Measurements from ENCODE around the gene OPN4.
"Not testable (repeated sequence)": the region's sequence is repeated elsewhere in the genome, so short reads cannot be mapped to it uniquely, and the experiment has no call there.

The OPN4 gene

DNA sequence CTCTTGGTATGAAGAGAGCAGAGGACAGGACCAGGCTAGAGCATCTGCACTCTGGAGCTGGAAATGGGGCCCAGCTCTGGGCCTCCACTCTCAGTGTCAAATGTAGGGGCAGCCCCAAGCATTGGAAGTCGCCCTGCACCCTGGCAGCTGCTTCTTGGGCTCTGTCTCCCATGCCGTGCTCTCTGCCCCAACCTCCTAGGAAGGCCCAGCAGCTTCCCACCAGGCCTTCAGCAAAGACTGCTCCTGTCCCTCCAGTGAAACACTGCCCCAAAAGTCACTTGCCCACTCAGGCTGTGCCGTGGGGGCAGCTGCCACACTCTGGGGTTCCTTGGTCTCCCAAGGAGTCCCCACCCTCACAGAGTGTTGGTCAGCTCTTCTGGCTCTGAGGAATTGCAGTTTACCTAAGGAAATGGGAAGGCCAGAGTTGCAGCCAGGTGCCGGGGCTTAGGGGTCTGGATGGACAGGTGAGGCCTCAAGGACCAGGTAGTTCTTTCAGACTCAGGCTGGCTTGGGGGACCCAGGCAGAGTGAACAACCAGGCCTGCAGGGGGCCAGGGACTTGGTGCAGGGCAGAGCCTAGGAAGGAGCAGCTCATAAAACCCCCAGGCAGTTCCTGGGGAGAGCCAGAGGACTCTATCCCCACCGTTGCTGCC, 9.4 kb upstream of the OPN4 start:
- Histone ChIP-seq H3K4me3 (replicated peaks; ENCODE audit: insufficient read depth, low read length) (no peak overlapping the region), H3K27me3 (ENCODE audit: insufficient read depth, poor library complexity, severe bottlenecking) (no peaks in the 10 kb centered on the region), H3K27ac (replicated peaks) (no peak overlapping the region)
- no peak for DNase-seq (ENCODE audit: low read depth in 1 of 2, low spot score in 1 of 2)
- TF ChIP-seq REST (IDR thresholded peaks at IDR 0.05; ENCODE audit: insufficient replicate concordance, low read depth) (no peak), POLR2AphosphoS5 (IDR thresholded peaks at IDR 0.05; ENCODE audit: low read depth) (no peak), SPI1 (IDR thresholded peaks at IDR 0.05; ENCODE audit: borderline replicate concordance, low read depth) (no peak), GABPA (IDR thresholded peaks at IDR 0.05; ENCODE audit: low read depth) (no peak)
- TF ChIP-seq, protein P1, sequence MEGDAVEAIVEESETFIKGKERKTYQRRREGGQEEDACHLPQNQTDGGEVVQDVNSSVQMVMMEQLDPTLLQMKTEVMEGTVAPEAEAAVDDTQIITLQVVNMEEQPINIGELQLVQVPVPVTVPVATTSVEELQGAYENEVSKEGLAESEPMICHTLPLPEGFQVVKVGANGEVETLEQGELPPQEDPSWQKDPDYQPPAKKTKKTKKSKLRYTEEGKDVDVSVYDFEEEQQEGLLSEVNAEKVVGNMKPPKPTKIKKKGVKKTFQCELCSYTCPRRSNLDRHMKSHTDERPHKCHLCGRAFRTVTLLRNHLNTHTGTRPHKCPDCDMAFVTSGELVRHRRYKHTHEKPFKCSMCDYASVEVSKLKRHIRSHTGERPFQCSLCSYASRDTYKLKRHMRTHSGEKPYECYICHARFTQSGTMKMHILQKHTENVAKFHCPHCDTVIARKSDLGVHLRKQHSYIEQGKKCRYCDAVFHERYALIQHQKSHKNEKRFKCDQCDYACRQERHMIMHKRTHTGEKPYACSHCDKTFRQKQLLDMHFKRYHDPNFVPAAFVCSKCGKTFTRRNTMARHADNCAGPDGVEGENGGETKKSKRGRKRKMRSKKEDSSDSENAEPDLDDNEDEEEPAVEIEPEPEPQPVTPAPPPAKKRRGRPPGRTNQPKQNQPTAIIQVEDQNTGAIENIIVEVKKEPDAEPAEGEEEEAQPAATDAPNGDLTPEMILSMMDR (IDR thresholded peaks at IDR 0.05; ENCODE audit: insufficient read depth, low read length), result no peak

- DNase-seq (ENCODE audit: low read depth in 1 of 2, low spot score in 1 of 2); H3K27me3 ChIP-seq (ENCODE audit: insufficient read depth, poor library complexity, severe bottlenecking): not testable (repeated sequence)
These were observed 8.7 kb upstream of the OPN4 start for GRCh38 chr10:86645621-86646165.

GRCh38 chr10:86646532-86646931, 7.8 kb upstream of the OPN4 start:
- H3K27me3 ChIP-seq (ENCODE audit: insufficient read depth, poor library complexity, severe bottlenecking), result no peaks in the 10 kb centered on the region
- no peak for TF ChIP-seq GABPA (IDR thresholded peaks at IDR 0.05; ENCODE audit: low read depth)
- DNase-seq (ENCODE audit: low read depth in 1 of 2, low spot score in 1 of 2), result no peak
- no peak overlapping the region for H3K4me3 ChIP-seq (replicated peaks; ENCODE audit: insufficient read depth, low read length)
- no peak overlapping the region for H3K27ac ChIP-seq (replicated peaks)

More at GRCh38 chr10:86645621-86646165, 8.7 kb upstream of the OPN4 start:
- not testable (repeated sequence) for H3K27ac ChIP-seq (replicated peaks); H3K4me3 ChIP-seq (replicated peaks; ENCODE audit: insufficient read depth, low read length)

DNA sequence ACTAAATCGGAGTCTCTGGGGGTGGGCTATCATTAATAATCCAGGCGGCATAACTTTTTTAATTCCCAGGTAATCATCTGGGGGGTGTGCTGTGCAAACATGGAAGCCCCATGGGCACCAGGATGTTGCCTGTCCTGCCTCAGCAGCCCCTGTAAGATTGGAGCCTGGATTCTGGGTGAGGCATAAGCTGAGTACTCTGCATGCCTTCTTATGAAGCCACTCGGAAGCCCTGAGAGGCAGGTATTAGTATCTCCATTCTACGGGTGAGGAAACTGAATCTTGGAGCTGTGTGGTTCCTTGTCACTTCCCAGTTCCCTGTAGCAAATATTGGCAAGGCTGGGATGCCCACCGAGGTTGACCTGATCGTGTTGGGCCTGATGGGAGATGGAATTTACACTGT, 7.4 kb upstream of the OPN4 start:
- no peak overlapping the region for H3K4me3 ChIP-seq (replicated peaks; ENCODE audit: insufficient read depth, low read length)
- DNase-seq (ENCODE audit: low read depth in 1 of 2, low spot score in 1 of 2), result no peak
- H3K27me3 ChIP-seq (ENCODE audit: insufficient read depth, poor library complexity, severe bottlenecking), result no peaks in the 10 kb centered on the region
- no peak for TF ChIP-seq REST (IDR thresholded peaks at IDR 0.05; ENCODE audit: insufficient replicate concordance, low read depth)
- TF ChIP-seq SPI1 (IDR thresholded peaks at IDR 0.05; ENCODE audit: borderline replicate concordance, low read depth), result no peak
- TF ChIP-seq, protein P1 (IDR thresholded peaks at IDR 0.05; ENCODE audit: insufficient read depth, low read length), result no peak
- no peak for TF ChIP-seq GABPA (IDR thresholded peaks at IDR 0.05; ENCODE audit: low read depth)
- no peak for TF ChIP-seq POLR2AphosphoS5 (IDR thresholded peaks at IDR 0.05; ENCODE audit: low read depth)
- no peak overlapping the region for H3K27ac ChIP-seq (replicated peaks)

Measured in HL-60 (cell line).